ENCODE measurements around the gene ABL1.

DNA sequence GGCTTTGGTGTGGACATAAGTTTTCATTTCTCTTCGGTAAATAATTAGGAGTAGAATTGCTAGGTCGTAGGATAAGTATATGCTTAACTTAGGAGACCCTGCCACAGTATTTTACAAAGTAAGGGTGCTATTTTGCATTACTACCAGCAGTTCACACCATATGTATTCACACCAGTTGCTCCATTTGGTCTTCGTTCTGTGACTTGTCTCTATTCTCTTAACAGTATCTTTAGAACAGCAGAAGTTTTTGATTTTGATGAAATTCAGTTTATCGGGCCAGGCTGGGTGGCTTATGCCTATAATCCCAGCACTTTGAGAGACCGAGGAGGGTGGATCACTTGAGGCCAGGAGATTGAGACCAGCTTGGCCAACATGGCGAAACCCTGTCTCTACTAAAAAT, 17.1 kb upstream of the ABL1 start:
- no peak for TF ChIP-seq EZH2 (IDR thresholded peaks at IDR 0.05; ENCODE audit: borderline replicate concordance, low read depth, low read length, severe bottlenecking)
- TF ChIP-seq CTCF (IDR thresholded peaks at IDR 0.05; ENCODE audit: borderline replicate concordance, extremely low read depth, low read length, poor library complexity, severe bottlenecking): no peak
